Measurements from ENCODE around the gene NSG1. TPM values are rescaled to one million over a fixed set of nuclear protein-coding genes. Genes with fewer than 3 reads are reported as not detected.

The NSG1 gene
- total RNA-seq, 1 experiment from 2014 or later = not detected

DNA sequence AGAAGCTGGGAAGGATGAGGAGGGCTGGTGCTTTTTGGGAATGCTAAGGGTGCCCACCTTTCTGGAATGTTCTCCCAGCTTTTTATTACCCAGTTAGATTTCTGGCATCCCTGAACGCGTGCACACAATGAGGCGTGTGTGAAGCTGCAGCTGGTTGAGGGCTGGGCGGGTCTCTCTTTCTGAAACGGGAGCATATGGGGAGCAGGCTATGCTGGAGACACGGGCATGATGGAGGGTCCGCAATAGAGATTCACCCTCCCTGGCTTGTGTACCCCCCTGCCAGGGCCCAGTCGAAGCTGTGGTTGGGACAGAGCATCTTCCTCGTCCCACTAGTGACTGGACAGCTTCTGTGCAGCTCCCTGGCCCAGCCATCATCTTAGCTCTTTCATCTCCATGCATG, 8.5 kb downstream of the NSG1 start:
- BruUV-seq (replicated peaks) = no TSS peak
- no peak overlapping the region for H3K27ac ChIP-seq (ENCODE audit: low read length)
- H3K4me1 ChIP-seq (ENCODE audit: control insufficient read depth, insufficient read depth, low read length) = no peaks in the 10 kb centered on the region
- no peaks in the 10 kb centered on the region for H3K36me3 ChIP-seq (ENCODE audit: control insufficient read depth, insufficient read depth, low read length)
- intact Hi-C loops (cut with micrococcal nuclease; ENCODE audit: unreplicated experiment) (no loop called here), in situ Hi-C loops (cut with HindIII; ENCODE audit: low pct_unique_long_range_greater_than_20kb, low sequenced_read_pairs) (no loop called here)
- POLR2A ChIA-PET = interaction anchor here (1.4 kb wide), 1 partner anchor 8 kb away, joined by 3 read pairs; the partner anchor contains the start of gene NSG1
- ATAC-seq = no peak
- CTCF ChIA-PET = no interaction called here
- no peak overlapping the region for H3K4me3 ChIP-seq (ENCODE audit: low read depth in 2 of 2, low read length in 2 of 2)
- H3K9me3 ChIP-seq (ENCODE audit: control insufficient read depth, insufficient read depth, low read depth, low read length) = no peaks in the 10 kb centered on the region
- DNase-seq (ENCODE audit: low read depth, low spot score) = no peak
- TF ChIP-seq SIN3A (IDR thresholded peaks at IDR 0.05; ENCODE audit: borderline replicate concordance, insufficient read depth, low read depth, low read length) (no peak), TCF7L2 (IDR thresholded peaks at IDR 0.05; ENCODE audit: low read depth, low read length) (no peak), CTCF (IDR thresholded peaks at IDR 0.05) (no peak), POLR2AphosphoS5 (IDR thresholded peaks at IDR 0.05; ENCODE audit: low read depth, low read length) (no peak)
- TF ChIP-seq, protein P1, sequence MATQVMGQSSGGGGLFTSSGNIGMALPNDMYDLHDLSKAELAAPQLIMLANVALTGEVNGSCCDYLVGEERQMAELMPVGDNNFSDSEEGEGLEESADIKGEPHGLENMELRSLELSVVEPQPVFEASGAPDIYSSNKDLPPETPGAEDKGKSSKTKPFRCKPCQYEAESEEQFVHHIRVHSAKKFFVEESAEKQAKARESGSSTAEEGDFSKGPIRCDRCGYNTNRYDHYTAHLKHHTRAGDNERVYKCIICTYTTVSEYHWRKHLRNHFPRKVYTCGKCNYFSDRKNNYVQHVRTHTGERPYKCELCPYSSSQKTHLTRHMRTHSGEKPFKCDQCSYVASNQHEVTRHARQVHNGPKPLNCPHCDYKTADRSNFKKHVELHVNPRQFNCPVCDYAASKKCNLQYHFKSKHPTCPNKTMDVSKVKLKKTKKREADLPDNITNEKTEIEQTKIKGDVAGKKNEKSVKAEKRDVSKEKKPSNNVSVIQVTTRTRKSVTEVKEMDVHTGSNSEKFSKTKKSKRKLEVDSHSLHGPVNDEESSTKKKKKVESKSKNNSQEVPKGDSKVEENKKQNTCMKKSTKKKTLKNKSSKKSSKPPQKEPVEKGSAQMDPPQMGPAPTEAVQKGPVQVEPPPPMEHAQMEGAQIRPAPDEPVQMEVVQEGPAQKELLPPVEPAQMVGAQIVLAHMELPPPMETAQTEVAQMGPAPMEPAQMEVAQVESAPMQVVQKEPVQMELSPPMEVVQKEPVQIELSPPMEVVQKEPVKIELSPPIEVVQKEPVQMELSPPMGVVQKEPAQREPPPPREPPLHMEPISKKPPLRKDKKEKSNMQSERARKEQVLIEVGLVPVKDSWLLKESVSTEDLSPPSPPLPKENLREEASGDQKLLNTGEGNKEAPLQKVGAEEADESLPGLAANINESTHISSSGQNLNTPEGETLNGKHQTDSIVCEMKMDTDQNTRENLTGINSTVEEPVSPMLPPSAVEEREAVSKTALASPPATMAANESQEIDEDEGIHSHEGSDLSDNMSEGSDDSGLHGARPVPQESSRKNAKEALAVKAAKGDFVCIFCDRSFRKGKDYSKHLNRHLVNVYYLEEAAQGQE (IDR thresholded peaks at IDR 0.05; ENCODE audit: insufficient read depth in 1 of 2, low read depth in 2 of 2, low read length in 1 of 2) = no peak
- H3K27me3 ChIP-seq (ENCODE audit: control insufficient read depth, insufficient read depth, low read length) = no peaks in the 10 kb centered on the region; the same call in none of the 2 replicates

DNA sequence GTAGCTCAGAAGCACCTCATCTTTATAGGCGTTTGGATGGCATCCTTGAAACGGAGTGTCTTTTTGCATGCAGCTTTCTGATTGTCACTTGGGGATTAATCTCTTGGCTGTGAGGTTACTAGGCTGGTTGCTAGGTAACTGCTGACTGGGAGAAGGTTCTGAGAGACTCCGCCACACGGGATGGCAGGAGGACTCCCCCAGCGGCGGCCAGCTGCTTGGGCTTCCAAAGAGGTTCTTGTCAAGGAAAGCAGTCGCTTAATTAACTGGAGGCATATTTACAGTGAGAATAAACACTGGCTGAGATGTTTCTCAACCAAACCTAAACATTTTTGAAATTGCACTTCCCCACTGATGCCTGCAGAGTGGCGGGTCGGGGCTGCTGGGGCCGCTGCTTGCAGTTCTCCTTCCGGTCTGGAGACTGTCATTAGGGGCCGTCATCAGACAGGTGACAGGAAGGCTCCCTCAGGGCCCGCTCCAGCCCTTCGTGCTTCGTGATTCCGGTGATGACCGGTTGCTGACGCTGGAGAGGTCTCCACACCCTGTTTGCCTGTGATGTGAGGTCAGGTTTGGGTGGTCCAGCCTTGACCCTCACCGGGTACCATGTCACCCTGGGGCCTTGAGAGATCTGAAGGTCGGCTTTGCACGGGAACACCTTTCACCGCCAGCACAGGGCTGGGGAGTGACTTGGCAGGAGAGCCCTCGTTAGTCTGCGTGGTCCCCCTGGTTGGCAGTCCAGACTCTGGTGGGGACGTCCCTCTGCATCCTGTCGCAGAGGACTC, 9.1 kb downstream of the NSG1 start:
- Histone ChIP-seq H3K36me3 (ENCODE audit: control insufficient read depth, insufficient read depth, low read length) (no peaks in the 10 kb centered on the region), H3K4me1 (ENCODE audit: control insufficient read depth, insufficient read depth, low read length) (no peaks in the 10 kb centered on the region), H3K27ac (ENCODE audit: low read length) (no peak overlapping the region), H3K4me3 (ENCODE audit: low read depth in 2 of 2, low read length in 2 of 2) (no peak overlapping the region), H3K9me3 (ENCODE audit: control insufficient read depth, insufficient read depth, low read depth, low read length) (no peaks in the 10 kb centered on the region), H3K27me3 (ENCODE audit: control insufficient read depth, insufficient read depth, low read length) (no peaks in the 10 kb centered on the region; the same call in none of the 2 replicates)
- TF ChIP-seq CTCF (IDR thresholded peaks at IDR 0.05) = no peak
- TF ChIP-seq TCF7L2 (IDR thresholded peaks at IDR 0.05; ENCODE audit: low read depth, low read length) = no peak
- no peak for TF ChIP-seq POLR2AphosphoS5 (IDR thresholded peaks at IDR 0.05; ENCODE audit: low read depth, low read length)
- no peak for TF ChIP-seq SIN3A (IDR thresholded peaks at IDR 0.05; ENCODE audit: borderline replicate concordance, insufficient read depth, low read depth, low read length)
- TF ChIP-seq, protein P1 (IDR thresholded peaks at IDR 0.05; ENCODE audit: insufficient read depth in 1 of 2, low read depth in 2 of 2, low read length in 1 of 2) = no peak
- BruUV-seq (replicated peaks) = no TSS peak
- ATAC-seq = peak; percentile 37; the same call in 1 of the 2 replicates
- DNase-seq (ENCODE audit: low read depth, low spot score) = no peak
- intact Hi-C loops (cut with micrococcal nuclease; ENCODE audit: unreplicated experiment) = no loop called here
- ChIA-PET POLR2A (interaction anchor here (1.4 kb wide), 1 partner anchor 9 kb away, joined by 3 read pairs; the partner anchor contains the start of gene NSG1), CTCF (interaction anchor here (0.7 kb wide), 1 partner anchor 9 kb away, joined by 5 read pairs; no protein-coding TSS in a partner anchor)
- in situ Hi-C loops (cut with HindIII; ENCODE audit: low pct_unique_long_range_greater_than_20kb, low sequenced_read_pairs) = no loop called here
